ENCODE results near the gene MDK. TPM values are rescaled to one million over a fixed set of nuclear protein-coding genes. Genes with fewer than 3 reads are reported as not detected.
A peak's percentile ranks its signal among the peaks of the same experiment; 100 is the strongest.

Gene MDK
- polyA plus RNA-seq, 1 donor from 2014 or later: 0.60 TPM

GRCh38 chr11:46357483-46357936 lies 24.0 kb upstream of the MDK start:
- Mint-ChIP-seq H3K4me1 (peaks cover 14 to 21% (median 19%) of the 10 kb centered on the region in 3 donors), H3K4me3 (peak overlapping the region in 1 of 4 donors; percentile 76), H3K27me3 (no peaks in the 10 kb centered on the region), H3K36me3 (no peaks in the 10 kb centered on the region), H3K27ac (peak overlapping the region in 1 of 3 donors; percentile 23), H3K9me3 (no peaks in the 10 kb centered on the region)

GRCh38 chr11:46359953-46360352 lies 21.5 kb upstream of the MDK start:
- no peaks in the 10 kb centered on the region for H3K9me3 Mint-ChIP-seq
- H3K27me3 Mint-ChIP-seq: no peaks in the 10 kb centered on the region
- no peaks in the 10 kb centered on the region for H3K36me3 Mint-ChIP-seq
- H3K4me1 Mint-ChIP-seq: peaks cover 10 to 18% (median 11%) of the 10 kb centered on the region in 3 donors
- peak overlapping the region in 1 of 4 donors; percentile 32 for H3K4me3 Mint-ChIP-seq
- H3K27ac Mint-ChIP-seq: no peak overlapping the region

GRCh38 chr11:46360878-46361277 lies 20.6 kb upstream of the MDK start:
- peak overlapping the region in 2 of 3 donors; percentile 16 to 86 for H3K27ac Mint-ChIP-seq
- H3K4me3 Mint-ChIP-seq: peak overlapping the region; percentile 77 to 92 (median 84)
- H3K4me1 Mint-ChIP-seq: peaks cover 10 to 18% (median 11%) of the 10 kb centered on the region in 3 donors
- H3K36me3 Mint-ChIP-seq: no peaks in the 10 kb centered on the region
- H3K9me3 Mint-ChIP-seq: no peaks in the 10 kb centered on the region
- H3K27me3 Mint-ChIP-seq: no peaks in the 10 kb centered on the region

GRCh38 chr11:46361283-46362155 lies 19.9 kb upstream of the MDK start:
- peaks cover 10 to 16% (median 11%) of the 10 kb centered on the region in 3 donors for H3K4me1 Mint-ChIP-seq
- H3K4me3 Mint-ChIP-seq: peak overlapping the region; percentile 77 to 92 (median 84)
- H3K27me3 Mint-ChIP-seq: no peaks in the 10 kb centered on the region

GRCh38 chr11:46362156-46363030 lies 19.1 kb upstream of the MDK start:
- no peak overlapping the region for H3K27ac Mint-ChIP-seq
- H3K36me3 Mint-ChIP-seq: no peaks in the 10 kb centered on the region
- H3K27me3 Mint-ChIP-seq: no peaks in the 10 kb centered on the region
- peak overlapping the region in 1 of 4 donors; percentile 60 for H3K4me3 Mint-ChIP-seq
- no peaks in the 10 kb centered on the region for H3K9me3 Mint-ChIP-seq
- peaks cover 11 to 13% (median 12%) of the 10 kb centered on the region in 3 donors for H3K4me1 Mint-ChIP-seq

More at GRCh38 chr11:46361283-46362155, 19.9 kb upstream of the MDK start:
- no peaks in the 10 kb centered on the region for H3K9me3 Mint-ChIP-seq
- peak overlapping the region in 2 of 3 donors; percentile 16 to 86 for H3K27ac Mint-ChIP-seq
- no peaks in the 10 kb centered on the region for H3K36me3 Mint-ChIP-seq

GRCh38 chr11:46363031-46363407 lies 18.4 kb upstream of the MDK start:
- H3K9me3 Mint-ChIP-seq: no peaks in the 10 kb centered on the region
- H3K4me3 Mint-ChIP-seq: peak overlapping the region in 1 of 4 donors; percentile 45
- H3K27me3 Mint-ChIP-seq: no peaks in the 10 kb centered on the region
- peaks cover 11% of the 10 kb centered on the region in 3 donors for H3K4me1 Mint-ChIP-seq
- no peak overlapping the region for H3K27ac Mint-ChIP-seq
- H3K36me3 Mint-ChIP-seq: no peaks in the 10 kb centered on the region

GRCh38 chr11:46363455-46364005 lies 17.9 kb upstream of the MDK start:
- Mint-ChIP-seq H3K4me3 (no peak overlapping the region), H3K36me3 (no peaks in the 10 kb centered on the region), H3K27me3 (no peaks in the 10 kb centered on the region), H3K27ac (no peak overlapping the region), H3K4me1 (peaks cover 7 to 11% (median 11%) of the 10 kb centered on the region in 3 donors), H3K9me3 (no peaks in the 10 kb centered on the region)

GRCh38 chr11:46364056-46364455 lies 17.4 kb upstream of the MDK start:
- H3K4me1 Mint-ChIP-seq: peaks cover 7 to 11% (median 11%) of the 10 kb centered on the region in 3 donors
- H3K4me3 Mint-ChIP-seq: no peak overlapping the region
- H3K27ac Mint-ChIP-seq: peak overlapping the region in 1 of 3 donors; percentile 64
- no peaks in the 10 kb centered on the region for H3K36me3 Mint-ChIP-seq
- no peaks in the 10 kb centered on the region for H3K9me3 Mint-ChIP-seq
- no peaks in the 10 kb centered on the region for H3K27me3 Mint-ChIP-seq

- H3K4me3 Mint-ChIP-seq: no peak overlapping the region
- peaks cover 7 to 15% (median 11%) of the 10 kb centered on the region in 3 donors for H3K4me1 Mint-ChIP-seq
- no peak overlapping the region for H3K27ac Mint-ChIP-seq
These were observed 16.7 kb upstream of the MDK start for GRCh38 chr11:46364791-46365190.

GRCh38 chr11:46366260-46366659 lies 15.2 kb upstream of the MDK start:
- Mint-ChIP-seq H3K4me3 (no peak overlapping the region), H3K27me3 (no peaks in the 10 kb centered on the region), H3K27ac (no peak overlapping the region), H3K4me1 (peaks cover under 1 to 10% (median 6%) of the 10 kb centered on the region in 3 donors), H3K9me3 (no peaks in the 10 kb centered on the region), H3K36me3 (no peaks in the 10 kb centered on the region)

More at GRCh38 chr11:46364791-46365190, 16.7 kb upstream of the MDK start:
- Mint-ChIP-seq H3K27me3 (no peaks in the 10 kb centered on the region), H3K36me3 (no peaks in the 10 kb centered on the region), H3K9me3 (no peaks in the 10 kb centered on the region)

- Mint-ChIP-seq H3K4me3 (no peak overlapping the region), H3K4me1 (peaks cover 0 to 8% (median 5%) of the 10 kb centered on the region in 3 donors), H3K9me3 (no peaks in the 10 kb centered on the region), H3K27ac (no peak overlapping the region), H3K36me3 (no peaks in the 10 kb centered on the region), H3K27me3 (no peaks in the 10 kb centered on the region)
These were observed 14.8 kb upstream of the MDK start for GRCh38 chr11:46366661-46367161.

GRCh38 chr11:46367244-46367915 lies 14.1 kb upstream of the MDK start:
- H3K27ac Mint-ChIP-seq: no peak overlapping the region
- no peaks in the 10 kb centered on the region for H3K9me3 Mint-ChIP-seq
- no peaks in the 10 kb centered on the region for H3K36me3 Mint-ChIP-seq
- no peaks in the 10 kb centered on the region for H3K27me3 Mint-ChIP-seq
- H3K4me1 Mint-ChIP-seq: peaks cover 0 to 7% (median 3%) of the 10 kb centered on the region in 3 donors
- H3K4me3 Mint-ChIP-seq: no peak overlapping the region

GRCh38 chr11:46367916-46368267 lies 13.6 kb upstream of the MDK start:
- H3K9me3 Mint-ChIP-seq: no peaks in the 10 kb centered on the region
- H3K36me3 Mint-ChIP-seq: no peaks in the 10 kb centered on the region
- H3K4me3 Mint-ChIP-seq: no peak overlapping the region
- no peaks in the 10 kb centered on the region for H3K27me3 Mint-ChIP-seq
- no peak overlapping the region for H3K27ac Mint-ChIP-seq
- H3K4me1 Mint-ChIP-seq: peaks cover 0 to 5% (median 3%) of the 10 kb centered on the region in 3 donors
